HFFc6 (cell line): ENCODE data around the gene WDR12. TPM values are rescaled to one million over a fixed set of nuclear protein-coding genes. Genes with fewer than 3 reads are reported as not detected.

Experiments used
- DNase-seq: peaks from one replicate; pipeline ENCODE4 v3.0.0-alpha.2; 2018
- H3K27ac Mint-ChIP-seq: 2 replicates; pipeline ENCODE4 v1.8.0; 2020; ENCODE audit warnings: mild to moderate bottlenecking, mixed read lengths
- H3K27me3 Mint-ChIP-seq: 2 replicates; pipeline ENCODE4 v1.8.0; 2021; ENCODE audit warnings: mild to moderate bottlenecking, moderate library complexity, mixed read lengths; ENCODE audit not compliant: insufficient read depth
- H3K36me3 Mint-ChIP-seq: 2 replicates; pipeline ENCODE4 v1.8.0; 2021; ENCODE audit warnings: low read depth, mixed read lengths
- H3K4me1 Mint-ChIP-seq: 2 replicates; pipeline ENCODE4 v1.8.0; 2020; ENCODE audit warnings: low read depth, mixed read lengths
- H3K4me3 Mint-ChIP-seq: 2 replicates; pipeline ENCODE4 v1.8.0; 2020; ENCODE audit warnings: mild to moderate bottlenecking, moderate library complexity, mixed read lengths
- H3K9me3 Mint-ChIP-seq: 2 replicates; pipeline ENCODE4 v1.8.0; 2020; ENCODE audit warnings: mild to moderate bottlenecking, mixed read lengths
- total RNA-seq, 6 experiments: library from RNA; stranded (reverse); fragmentation: NEBNext Ultra II Directional; extraction: Animal tissue kit (Norgen Biotek cat#: 25700); gene quantifications; 2 replicates in 1 of 6; 3 replicates in 5 of 6; pipeline ENCODE4 v1.2.3, GENCODE V29; 2021
- TF ChIP-seq, protein P1 (sequence below): fragments of 200-600 bp; sonication (generic); IDR thresholded peaks from 2 replicates; pipeline ENCODE4 v1.5.0; 2021; ENCODE audit warnings: antibody characterized with exemption, mild to moderate bottlenecking

Gene WDR12
- total RNA-seq, 6 experiments from 2014 or later, result 48.4 to 77.0 (median 56.1) TPM

DNA sequence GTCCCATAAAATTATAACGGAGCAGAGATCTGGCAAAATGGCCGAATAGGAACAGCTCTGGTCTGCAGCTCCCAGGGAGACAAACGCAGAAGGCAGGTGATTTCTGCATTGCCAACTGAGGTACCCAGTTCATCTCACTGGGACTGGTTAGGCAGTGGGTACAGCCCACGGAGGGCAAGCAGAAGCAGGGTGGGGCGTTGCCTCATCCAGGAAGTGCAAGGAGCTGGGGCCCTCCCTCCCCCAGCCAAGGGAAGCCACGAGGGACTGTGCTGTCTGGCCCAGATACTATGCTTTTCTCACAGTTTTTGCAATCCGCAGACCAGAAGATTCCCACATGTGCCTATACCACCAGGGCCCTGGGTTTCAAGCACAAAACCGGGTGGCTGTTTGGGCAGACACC is 62.7 kb downstream of the WDR12 start:
- no peak for DNase-seq
- H3K36me3 Mint-ChIP-seq, result no peaks in the 10 kb centered on the region
- H3K4me3 Mint-ChIP-seq, result no peak overlapping the region
- H3K9me3 Mint-ChIP-seq, result no peaks in the 10 kb centered on the region
- TF ChIP-seq, protein P1, sequence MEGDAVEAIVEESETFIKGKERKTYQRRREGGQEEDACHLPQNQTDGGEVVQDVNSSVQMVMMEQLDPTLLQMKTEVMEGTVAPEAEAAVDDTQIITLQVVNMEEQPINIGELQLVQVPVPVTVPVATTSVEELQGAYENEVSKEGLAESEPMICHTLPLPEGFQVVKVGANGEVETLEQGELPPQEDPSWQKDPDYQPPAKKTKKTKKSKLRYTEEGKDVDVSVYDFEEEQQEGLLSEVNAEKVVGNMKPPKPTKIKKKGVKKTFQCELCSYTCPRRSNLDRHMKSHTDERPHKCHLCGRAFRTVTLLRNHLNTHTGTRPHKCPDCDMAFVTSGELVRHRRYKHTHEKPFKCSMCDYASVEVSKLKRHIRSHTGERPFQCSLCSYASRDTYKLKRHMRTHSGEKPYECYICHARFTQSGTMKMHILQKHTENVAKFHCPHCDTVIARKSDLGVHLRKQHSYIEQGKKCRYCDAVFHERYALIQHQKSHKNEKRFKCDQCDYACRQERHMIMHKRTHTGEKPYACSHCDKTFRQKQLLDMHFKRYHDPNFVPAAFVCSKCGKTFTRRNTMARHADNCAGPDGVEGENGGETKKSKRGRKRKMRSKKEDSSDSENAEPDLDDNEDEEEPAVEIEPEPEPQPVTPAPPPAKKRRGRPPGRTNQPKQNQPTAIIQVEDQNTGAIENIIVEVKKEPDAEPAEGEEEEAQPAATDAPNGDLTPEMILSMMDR, result no peak
- H3K4me1 Mint-ChIP-seq, result no peaks in the 10 kb centered on the region
- H3K27ac Mint-ChIP-seq, result no peak overlapping the region
- H3K27me3 Mint-ChIP-seq, result no peaks in the 10 kb centered on the region; the same call in 1 of the 2 replicates

DNA sequence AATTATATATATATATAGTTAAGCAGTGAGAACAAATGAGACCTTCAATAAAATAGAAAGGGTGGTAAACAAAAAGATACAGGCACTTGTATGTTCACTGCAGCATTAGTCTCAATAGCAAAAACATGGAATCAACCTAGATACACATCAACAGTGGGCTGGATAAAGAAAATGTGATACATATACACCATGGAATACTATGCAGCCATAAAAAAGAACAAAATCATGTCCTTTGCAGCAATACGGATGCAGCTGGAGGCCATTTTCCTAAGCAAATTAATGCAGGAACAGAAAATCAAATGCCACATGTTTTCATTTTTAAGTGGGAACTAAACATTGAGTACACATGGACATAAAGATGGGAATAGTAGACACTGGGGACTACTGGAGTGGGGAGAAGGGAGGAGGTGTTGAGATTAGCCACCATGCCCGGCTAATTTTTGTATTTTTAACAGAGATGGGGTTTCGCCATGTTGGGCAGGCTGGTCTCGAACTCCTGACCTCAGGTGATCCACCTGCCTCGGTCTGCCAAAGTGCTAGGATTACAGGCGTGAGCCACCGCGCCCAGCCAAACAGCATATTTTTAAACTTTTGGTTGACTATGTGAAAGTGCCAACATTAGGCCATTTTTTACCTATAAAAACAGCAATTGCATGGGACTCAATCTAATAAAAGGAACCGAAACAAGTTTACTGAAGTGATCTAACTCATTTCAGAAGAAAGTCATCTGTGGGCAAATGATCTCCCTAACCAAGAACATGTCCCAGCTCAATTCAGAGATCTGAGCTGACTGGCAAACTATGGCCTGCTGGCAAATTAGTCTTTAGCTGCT is 63.6 kb downstream of the WDR12 start:
- DNase-seq, result no peak
- no peaks in the 10 kb centered on the region; the same call in 1 of the 2 replicates for H3K9me3 Mint-ChIP-seq
- peaks cover 5% of the 10 kb centered on the region; the same call in 1 of the 2 replicates for H3K36me3 Mint-ChIP-seq
- no peak overlapping the region for H3K4me3 Mint-ChIP-seq
- no peaks in the 10 kb centered on the region; the same call in 1 of the 2 replicates for H3K27me3 Mint-ChIP-seq
- no peak overlapping the region for H3K27ac Mint-ChIP-seq
- TF ChIP-seq, protein P1, result no peak
- H3K4me1 Mint-ChIP-seq, result no peaks in the 10 kb centered on the region

DNA sequence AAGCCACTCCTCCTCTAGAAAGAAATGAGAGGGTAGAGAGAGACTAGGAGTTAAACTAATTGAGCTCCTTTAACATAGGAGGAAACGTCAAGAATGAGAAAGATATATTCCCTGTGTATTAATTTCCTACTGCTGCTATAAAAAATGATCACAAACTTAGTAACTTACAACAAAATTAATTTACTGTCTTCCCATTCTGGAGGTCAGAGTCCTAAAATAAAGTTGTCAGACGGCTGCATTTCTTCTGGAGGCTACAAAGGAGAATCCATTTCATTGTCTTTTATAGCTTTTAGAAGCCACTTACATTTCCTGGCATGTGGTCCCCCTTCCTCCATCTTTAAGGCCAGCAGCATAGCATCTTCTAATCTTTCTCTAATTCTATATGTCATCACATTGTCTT is 66.8 kb downstream of the WDR12 start:
- H3K4me1 Mint-ChIP-seq, result no peaks in the 10 kb centered on the region
- H3K36me3 Mint-ChIP-seq, result peaks cover 11% of the 10 kb centered on the region
- DNase-seq, result no peak
- TF ChIP-seq, protein P1, result no peak
- peaks cover 8% of the 10 kb centered on the region for H3K9me3 Mint-ChIP-seq
- H3K4me3 Mint-ChIP-seq, result no peak overlapping the region
- H3K27ac Mint-ChIP-seq, result no peak overlapping the region
- peaks cover 2% of the 10 kb centered on the region; the same call in 1 of the 2 replicates for H3K27me3 Mint-ChIP-seq

DNA sequence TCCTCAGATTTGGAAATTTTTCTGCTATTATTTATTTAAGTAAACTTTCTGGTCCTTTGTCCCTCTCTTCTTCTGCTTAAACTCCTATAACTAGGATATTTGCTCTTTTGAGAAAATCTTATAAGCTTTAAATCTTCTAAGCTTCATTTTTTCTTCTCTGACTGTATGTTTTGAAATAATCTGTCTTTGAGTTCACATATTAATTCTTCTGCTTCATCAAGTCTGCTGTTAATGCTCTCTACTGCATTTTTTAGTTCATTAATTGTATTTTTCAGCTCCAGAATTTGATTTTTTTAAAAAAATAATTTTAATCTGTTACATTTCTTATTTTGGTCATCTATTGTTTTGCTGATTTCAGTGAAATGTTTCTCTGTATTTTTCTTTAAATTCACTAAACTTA is 68.8 kb downstream of the WDR12 start:
- DNase-seq, result no peak
- TF ChIP-seq, protein P1, result no peak
- Mint-ChIP-seq H3K4me3 (no peak overlapping the region), H3K27ac (no peak overlapping the region), H3K9me3 (peaks cover 8% of the 10 kb centered on the region), H3K4me1 (no peaks in the 10 kb centered on the region), H3K27me3 (peaks cover 2% of the 10 kb centered on the region; the same call in 1 of the 2 replicates), H3K36me3 (peaks cover 11% of the 10 kb centered on the region)

DNA sequence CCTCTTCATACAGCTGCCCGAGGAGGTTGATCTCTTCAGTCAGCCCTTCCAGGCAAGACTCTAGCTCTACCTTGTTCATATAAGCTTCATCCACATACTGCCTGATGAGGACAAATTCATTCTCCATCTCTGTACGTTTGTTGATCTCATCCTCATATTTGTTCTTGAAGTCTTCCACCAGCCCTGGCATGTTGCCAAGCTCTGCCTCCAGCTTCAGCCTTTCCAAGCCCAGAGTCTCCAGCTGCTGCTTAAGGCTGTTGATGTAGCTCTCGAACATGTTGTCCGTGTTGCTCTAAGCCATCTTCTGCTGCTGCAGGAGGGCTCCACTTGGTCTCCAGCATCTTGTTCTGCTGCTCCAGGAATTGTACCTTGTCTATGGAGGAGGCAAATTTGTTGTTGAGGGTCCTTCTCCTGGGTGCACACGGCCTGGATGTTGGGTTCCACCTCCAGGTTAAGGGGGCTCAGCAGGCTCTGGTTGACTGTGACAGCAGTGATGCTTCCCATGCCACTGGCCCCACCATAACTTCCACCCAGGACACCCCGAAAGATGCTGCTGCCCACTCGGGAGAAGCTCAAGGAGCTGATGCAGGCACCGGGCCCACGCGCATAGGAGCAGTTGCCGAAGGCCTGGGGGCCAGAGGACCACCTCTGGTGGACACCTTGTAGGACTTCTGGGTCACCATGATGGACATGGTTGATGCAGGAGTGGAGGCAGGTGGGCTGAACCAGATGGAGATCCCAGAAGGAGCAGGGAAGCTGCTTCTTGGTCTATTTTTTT is 70.2 kb downstream of the WDR12 start:
- H3K4me1 Mint-ChIP-seq, result no peaks in the 10 kb centered on the region
- no peak for DNase-seq
- peaks cover 2% of the 10 kb centered on the region; the same call in 1 of the 2 replicates for H3K27me3 Mint-ChIP-seq
- peaks cover 11% of the 10 kb centered on the region for H3K36me3 Mint-ChIP-seq
- peaks cover 8% of the 10 kb centered on the region for H3K9me3 Mint-ChIP-seq
- TF ChIP-seq, protein P1, result no peak
- H3K27ac Mint-ChIP-seq, result no peak overlapping the region
- H3K4me3 Mint-ChIP-seq, result no peak overlapping the region
